Astrocyte of the spinal cord (primary cell): ENCODE data around the gene ACOT11.
"Not testable (repeated sequence)": the region's sequence is repeated elsewhere in the genome, so short reads cannot be mapped to it uniquely, and the experiment has no call there.

ENCODE experiments used
- DNase-seq: peaks from one replicate; pipeline ENCODE4 v3.0.0; 2011; ENCODE audit warnings: low read depth, low spot score
- H3K4me3 ChIP-seq: 2 replicates; pipeline ENCODE4 v1.5.1; 2011; ENCODE audit warnings: low read depth, mild to moderate bottlenecking, low read length, moderate library complexity
- in situ Hi-C: cut with HindIII; loops from 2 replicates; pipeline ENCODE4 v1.10.0; 2017; ENCODE audit warnings: low sequenced_read_pairs
- TF ChIP-seq, protein P1 (sequence below): IDR thresholded peaks from 2 replicates; pipeline ENCODE4 v1.5.1; 2012; ENCODE audit warnings: low read depth, mild to moderate bottlenecking, low read length, inconsistent platforms

Gene ACOT11

GRCh38 chr1:54623216-54624007 is 75.4 kb downstream of the ACOT11 start, which contains the start of gene FAM151A:
Gene FAM151A, minus strand, starts transcription at chr1:54623525. Its CDS starts 130 bp downstream, at chr1:54623395.
- in situ Hi-C loops = no loop called here
- TF ChIP-seq, protein P1, sequence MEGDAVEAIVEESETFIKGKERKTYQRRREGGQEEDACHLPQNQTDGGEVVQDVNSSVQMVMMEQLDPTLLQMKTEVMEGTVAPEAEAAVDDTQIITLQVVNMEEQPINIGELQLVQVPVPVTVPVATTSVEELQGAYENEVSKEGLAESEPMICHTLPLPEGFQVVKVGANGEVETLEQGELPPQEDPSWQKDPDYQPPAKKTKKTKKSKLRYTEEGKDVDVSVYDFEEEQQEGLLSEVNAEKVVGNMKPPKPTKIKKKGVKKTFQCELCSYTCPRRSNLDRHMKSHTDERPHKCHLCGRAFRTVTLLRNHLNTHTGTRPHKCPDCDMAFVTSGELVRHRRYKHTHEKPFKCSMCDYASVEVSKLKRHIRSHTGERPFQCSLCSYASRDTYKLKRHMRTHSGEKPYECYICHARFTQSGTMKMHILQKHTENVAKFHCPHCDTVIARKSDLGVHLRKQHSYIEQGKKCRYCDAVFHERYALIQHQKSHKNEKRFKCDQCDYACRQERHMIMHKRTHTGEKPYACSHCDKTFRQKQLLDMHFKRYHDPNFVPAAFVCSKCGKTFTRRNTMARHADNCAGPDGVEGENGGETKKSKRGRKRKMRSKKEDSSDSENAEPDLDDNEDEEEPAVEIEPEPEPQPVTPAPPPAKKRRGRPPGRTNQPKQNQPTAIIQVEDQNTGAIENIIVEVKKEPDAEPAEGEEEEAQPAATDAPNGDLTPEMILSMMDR = no peak
- no peak within 1 kb of the TSS for H3K4me3 ChIP-seq
- no peak for DNase-seq

DNA sequence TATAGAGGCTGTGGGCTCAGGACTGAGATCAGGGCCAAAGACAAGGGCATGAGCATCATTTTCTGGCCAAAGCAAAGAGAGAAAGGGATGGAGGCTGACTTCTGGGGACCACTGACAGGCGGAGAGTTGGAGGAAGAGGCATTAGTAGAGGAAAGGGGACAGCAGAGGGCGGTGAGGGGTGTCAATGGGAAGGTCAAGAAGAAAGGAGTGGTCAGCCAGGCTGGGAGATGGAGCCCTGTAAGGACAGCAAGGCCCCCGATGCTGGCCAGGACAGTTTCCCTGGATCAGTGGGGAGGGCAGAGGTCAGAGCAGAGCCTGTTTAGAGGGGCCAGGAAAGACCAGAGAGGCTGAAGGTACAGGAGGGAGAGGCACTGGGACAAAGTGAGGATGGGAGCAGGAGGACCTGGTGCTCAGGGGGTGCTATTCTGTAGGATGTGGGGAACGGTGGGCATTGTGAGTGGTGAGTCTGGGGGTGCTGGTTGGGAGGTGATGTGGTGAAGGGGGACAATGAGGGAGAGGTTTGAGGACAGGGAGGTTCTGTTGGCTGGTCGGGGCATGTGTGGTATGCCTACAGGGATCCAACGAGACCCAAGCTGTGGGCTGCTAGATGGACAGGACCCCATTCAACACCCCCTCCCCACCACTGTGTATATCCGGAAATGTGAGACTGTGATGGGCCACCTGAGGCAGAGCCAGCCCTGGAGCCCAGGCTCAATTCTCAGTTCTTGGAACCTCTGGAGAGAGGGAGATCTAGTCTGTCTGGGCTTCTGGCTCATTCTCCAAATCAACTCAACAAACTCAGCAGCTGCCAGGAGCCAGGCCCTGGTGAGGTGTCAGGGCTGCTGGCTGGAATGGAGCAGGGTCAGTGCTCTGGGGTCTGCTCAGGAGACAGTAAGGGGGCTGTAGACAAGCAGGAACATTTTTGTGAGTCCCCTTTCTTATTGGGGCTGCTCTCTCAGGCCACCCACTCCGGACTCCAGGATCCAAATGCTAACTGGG is 76.7 kb downstream of the ACOT11 start:
- in situ Hi-C loops = no loop called here
- no peak for DNase-seq
- TF ChIP-seq, protein P1 = no peak
- no peak overlapping the region for H3K4me3 ChIP-seq

DNA sequence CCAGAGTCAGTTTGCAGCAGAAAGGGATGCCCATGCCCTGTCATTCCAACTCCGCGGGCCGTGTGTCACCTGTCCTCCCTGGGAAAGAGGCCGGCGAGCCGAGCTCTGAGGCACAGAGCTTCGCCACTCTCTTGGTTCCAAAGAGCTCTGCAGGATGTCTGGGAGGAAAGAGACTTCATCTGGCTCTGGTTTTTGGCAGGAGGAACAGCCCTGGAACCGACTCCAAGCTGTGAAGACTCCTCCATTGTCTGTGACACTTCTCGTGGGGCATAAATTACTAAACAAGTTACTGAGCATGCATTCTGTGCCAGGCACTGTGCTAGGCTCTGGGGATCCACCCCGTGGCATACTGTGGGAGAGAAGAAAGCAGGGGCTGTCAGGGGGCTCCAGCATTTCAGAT is 79.2 kb downstream of the ACOT11 start:
- TF ChIP-seq, protein P1 = no peak
- DNase-seq = no peak
- in situ Hi-C loops = no loop called here

DNA sequence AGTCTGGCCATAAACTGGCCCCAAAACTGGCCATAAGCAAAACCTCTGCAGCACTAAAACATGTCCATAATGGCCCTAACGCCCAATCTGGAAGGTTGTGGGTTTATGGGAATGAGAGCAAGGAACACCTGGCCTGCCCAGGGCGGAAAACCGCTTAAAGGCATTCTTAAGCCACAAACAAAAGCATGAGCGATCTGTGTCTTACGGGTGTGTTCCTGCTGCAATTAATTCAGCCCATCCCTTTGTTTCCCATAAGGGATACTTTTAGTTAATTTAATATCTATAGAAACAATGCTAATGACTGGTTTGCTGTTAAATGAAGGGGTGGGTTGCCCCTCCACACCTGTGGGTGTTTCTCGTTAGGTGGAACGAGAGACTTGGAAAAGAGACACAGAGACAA is 87.8 kb downstream of the ACOT11 start:
- DNase-seq, in situ Hi-C loops, H3K4me3 ChIP-seq: not testable (repeated sequence)

More for the DNA sequence above, 79.2 kb downstream of the ACOT11 start:
- no peak overlapping the region for H3K4me3 ChIP-seq

- in situ Hi-C loops, DNase-seq, H3K4me3 ChIP-seq: not testable (repeated sequence)
Measured at GRCh38 chr1:54636461-54637446, 88.7 kb downstream of the ACOT11 start.

- TF ChIP-seq, protein P1 = no peak
- in situ Hi-C loops = no loop called here
- DNase-seq = no peak
- no peak overlapping the region for H3K4me3 ChIP-seq
Measured at GRCh38 chr1:54640361-54640760, 92.3 kb downstream of the ACOT11 start.
